AG04450 (cell line): ENCODE measurements around the gene MGA. TPM values are rescaled to one million over a fixed set of nuclear protein-coding genes. Genes with fewer than 3 reads are reported as not detected.

Source experiments
- CTCF ChIA-PET: fragments of 300-600, 350-600 bp; formaldehyde crosslinking; extraction: SDS; loops from one replicate; lab custom pipeline; 2022; ENCODE audit warnings: antibody characterized with exemption, inconsistent platforms; lab: Charles Lee
- POLR2A ChIA-PET: fragments of 350-600 bp; formaldehyde crosslinking; extraction: SDS; loops from one replicate; lab custom pipeline; 2021; ENCODE audit warnings: antibody characterized with exemption, inconsistent platforms; lab: Yijun Ruan, JAX
- DNase-seq: peaks from one replicate; pipeline ENCODE4 v3.0.0-alpha.2; 2011; ENCODE audit warnings: low read depth, low spot score
- H3K27ac ChIP-seq: one replicate; pipeline ENCODE4 v1.5.1; 2012; ENCODE audit warnings: low read depth, low read length, control low read depth
- H3K27me3 ChIP-seq: one replicate; pipeline ENCODE4 v1.6.0; 2012; ENCODE audit warnings: low read length; ENCODE audit not compliant: control insufficient read depth, insufficient read depth
- H3K4me3 ChIP-seq: 2 replicates; pipeline ENCODE4 v1.5.1; 2011; ENCODE audit warnings: mild to moderate bottlenecking, low read depth, low read length, control low read depth
- H3K9me3 ChIP-seq: 2 replicates; pipeline ENCODE4 v1.5.1; 2012; ENCODE audit warnings: low read length; ENCODE audit not compliant: control insufficient read depth, insufficient read depth
- polyA plus RNA-seq: library from polyadenylated mRNA; depleted of rRNA; stranded (reverse); fragments of >200 nt; gene quantifications from 2 replicates; pipeline ENCODE4 v1.2.3, GENCODE V29; 2011
- TF ChIP-seq, protein P1 (sequence below): IDR thresholded peaks from 2 replicates; pipeline ENCODE4 v1.5.1; 2011; ENCODE audit warnings: low read depth, low read length, control low read depth, inconsistent platforms

The MGA gene
- polyA plus RNA-seq, 1 experiment = 9.7 TPM

DNA sequence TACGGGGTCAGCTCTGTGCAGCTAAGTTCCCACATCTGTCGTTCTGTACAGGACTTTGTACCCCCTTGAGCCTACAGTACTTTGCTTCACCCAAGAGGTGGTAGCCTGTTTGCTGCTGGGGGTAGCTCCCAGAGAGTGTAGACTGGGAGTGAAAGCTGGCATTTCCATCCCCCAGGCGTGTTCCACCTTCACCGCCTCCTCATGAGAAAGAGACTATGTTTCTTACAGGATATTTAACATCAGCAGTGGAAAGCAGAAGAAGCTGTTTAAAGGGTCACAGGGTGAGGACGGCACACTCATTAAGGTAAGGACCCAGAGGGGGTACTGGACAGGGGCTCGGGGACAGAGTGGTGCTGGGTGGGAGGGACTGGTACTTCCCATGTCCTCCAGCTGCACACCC is 157.6 kb downstream of the MGA start:
- CTCF ChIA-PET = interaction anchor here (1.0 to 2.1 kb wide), 3 partner anchors 44 to 87 kb away, joined by 4 to 6 read pairs (median 4); partner anchors contain the start of gene MAPKBP1

GRCh38 chr15:41819455-41820050 is 159.3 kb downstream of the MGA start:
- no peak for DNase-seq
- TF ChIP-seq, protein P1, sequence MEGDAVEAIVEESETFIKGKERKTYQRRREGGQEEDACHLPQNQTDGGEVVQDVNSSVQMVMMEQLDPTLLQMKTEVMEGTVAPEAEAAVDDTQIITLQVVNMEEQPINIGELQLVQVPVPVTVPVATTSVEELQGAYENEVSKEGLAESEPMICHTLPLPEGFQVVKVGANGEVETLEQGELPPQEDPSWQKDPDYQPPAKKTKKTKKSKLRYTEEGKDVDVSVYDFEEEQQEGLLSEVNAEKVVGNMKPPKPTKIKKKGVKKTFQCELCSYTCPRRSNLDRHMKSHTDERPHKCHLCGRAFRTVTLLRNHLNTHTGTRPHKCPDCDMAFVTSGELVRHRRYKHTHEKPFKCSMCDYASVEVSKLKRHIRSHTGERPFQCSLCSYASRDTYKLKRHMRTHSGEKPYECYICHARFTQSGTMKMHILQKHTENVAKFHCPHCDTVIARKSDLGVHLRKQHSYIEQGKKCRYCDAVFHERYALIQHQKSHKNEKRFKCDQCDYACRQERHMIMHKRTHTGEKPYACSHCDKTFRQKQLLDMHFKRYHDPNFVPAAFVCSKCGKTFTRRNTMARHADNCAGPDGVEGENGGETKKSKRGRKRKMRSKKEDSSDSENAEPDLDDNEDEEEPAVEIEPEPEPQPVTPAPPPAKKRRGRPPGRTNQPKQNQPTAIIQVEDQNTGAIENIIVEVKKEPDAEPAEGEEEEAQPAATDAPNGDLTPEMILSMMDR = no peak
- CTCF ChIA-PET = interaction anchor here (0.6 to 1.4 kb wide), 3 partner anchors 45 to 234 kb away, joined by 3 to 5 read pairs (median 3); partner anchors contain the start of gene MAPKBP1

More for the DNA sequence above, 157.6 kb downstream of the MGA start:
- H3K9me3 ChIP-seq = no peaks in the 10 kb centered on the region
- H3K27ac ChIP-seq = no peak overlapping the region
- POLR2A ChIA-PET = no interaction called here
- no peak for DNase-seq
- TF ChIP-seq, protein P1 = no peak
- no peak overlapping the region for H3K4me3 ChIP-seq
- H3K27me3 ChIP-seq = no peaks in the 10 kb centered on the region

DNA sequence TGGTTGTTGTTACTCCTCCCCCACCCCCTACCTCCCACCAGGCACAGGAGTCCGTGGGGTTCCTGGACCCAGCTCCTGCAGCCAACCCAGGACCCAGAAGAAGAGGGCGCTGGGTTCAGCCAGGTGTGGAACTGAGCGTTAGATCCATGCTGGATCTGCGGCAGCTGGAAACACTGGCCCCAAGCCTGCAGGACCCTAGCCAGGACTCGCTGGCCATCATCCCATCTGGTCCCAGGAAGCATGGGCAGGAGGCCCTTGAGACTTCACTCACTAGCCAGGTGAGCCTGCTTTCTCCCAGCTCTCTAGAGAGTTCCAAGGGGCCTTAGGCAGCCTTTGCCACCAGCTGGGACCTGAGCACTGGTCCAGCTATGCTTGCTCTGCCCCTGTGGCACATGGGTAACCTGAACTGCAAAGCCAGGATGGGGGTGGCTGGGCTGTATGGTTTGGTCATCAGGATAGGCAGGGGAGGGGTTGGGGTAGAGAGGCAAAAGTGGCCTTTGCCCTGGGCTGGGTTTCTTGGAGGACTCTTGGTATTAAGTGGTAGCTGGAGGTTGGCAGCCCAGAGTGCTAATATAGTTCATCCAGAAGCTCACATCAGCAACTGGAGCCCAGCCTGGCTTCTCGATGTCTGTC is 160.7 kb downstream of the MGA start:
- no peaks in the 10 kb centered on the region for H3K9me3 ChIP-seq
- no peak for DNase-seq
- ChIA-PET CTCF (interaction anchor here (1.3 to 1.4 kb wide), 3 partner anchors 9 to 49 kb away, joined by 3 to 5 read pairs (median 3); partner anchors contain the start of gene MAPKBP1), POLR2A (no interaction called here)
- H3K4me3 ChIP-seq = no peak overlapping the region
- H3K27me3 ChIP-seq = no peaks in the 10 kb centered on the region
- H3K27ac ChIP-seq = no peak overlapping the region
- TF ChIP-seq, protein P1 = no peak

More at GRCh38 chr15:41819455-41820050, 159.3 kb downstream of the MGA start:
- Histone ChIP-seq H3K27me3 (no peaks in the 10 kb centered on the region), H3K9me3 (no peaks in the 10 kb centered on the region), H3K27ac (no peak overlapping the region), H3K4me3 (no peak overlapping the region)
- POLR2A ChIA-PET = interaction anchor here (0.7 kb wide), 1 partner anchor 261 kb away, joined by 5 read pairs; no protein-coding TSS in a partner anchor

GRCh38 chr15:41821831-41822230 is 161.6 kb downstream of the MGA start:
- H3K4me3 ChIP-seq = no peak overlapping the region
- DNase-seq = no peak
- H3K27me3 ChIP-seq = no peaks in the 10 kb centered on the region
- H3K27ac ChIP-seq = no peak overlapping the region
- TF ChIP-seq, protein P1 = no peak
- ChIA-PET POLR2A (no interaction called here), CTCF (interaction anchor here (1.4 kb wide), 1 partner anchor 10 kb away, joined by 3 read pairs; no protein-coding TSS in a partner anchor)
- no peaks in the 10 kb centered on the region for H3K9me3 ChIP-seq

DNA sequence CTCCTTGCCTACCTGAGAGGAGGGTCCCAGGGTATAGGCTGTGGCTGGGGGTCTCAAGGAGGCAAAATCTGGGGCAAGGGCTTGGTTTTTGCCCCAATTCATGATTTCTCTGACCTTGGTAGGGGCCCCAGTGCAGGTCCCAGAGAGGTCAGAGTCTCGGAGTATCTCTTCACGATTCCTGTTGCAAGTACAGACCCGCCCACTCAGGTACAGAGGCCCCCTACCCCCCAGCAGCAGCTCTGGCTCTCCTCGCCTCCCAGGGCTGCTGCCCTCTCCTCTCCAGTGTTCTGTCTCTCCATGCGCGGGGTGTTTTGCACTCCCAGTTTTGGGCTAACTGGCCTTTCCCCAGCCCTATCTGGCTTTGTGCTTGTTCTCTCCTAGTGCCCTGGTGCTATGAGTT is 162.3 kb downstream of the MGA start:
- Histone ChIP-seq H3K27me3 (no peaks in the 10 kb centered on the region), H3K27ac (no peak overlapping the region), H3K4me3 (no peak overlapping the region), H3K9me3 (no peaks in the 10 kb centered on the region; the same call in 1 of the 2 replicates)
- CTCF ChIA-PET = no interaction called here
- DNase-seq = no peak
- POLR2A ChIA-PET = no interaction called here
- TF ChIP-seq, protein P1 = no peak
